NCI-H526 (cell line): ENCODE results near the gene CUBN.

Experiments used
- DNase-seq, 2 experiments: peaks; one replicate each; lab custom pipeline; 2025; lab: John Stamatoyannopoulos, UW

The CUBN gene

GRCh38 chr10:16822726-16823360 lies 306.8 kb downstream of the CUBN start:
- DNase-seq: no peak

- DNase-seq: no peak
These were observed 307.6 kb downstream of the CUBN start for GRCh38 chr10:16822027-16822426.

- no peak for DNase-seq
These were observed 309.2 kb downstream of the CUBN start for GRCh38 chr10:16820421-16820820.

GRCh38 chr10:16820018-16820417 lies 309.6 kb downstream of the CUBN start:
- no peak for DNase-seq

- no peak for DNase-seq
These were observed 310.2 kb downstream of the CUBN start for GRCh38 chr10:16819436-16819835.

GRCh38 chr10:16819026-16819425 lies 310.6 kb downstream of the CUBN start:
- no peak for DNase-seq

- DNase-seq: peak; percentile 97 to 99
These were observed 312.2 kb downstream of the CUBN start, which contains the start of gene RSU1 for GRCh38 chr10:16817125-16818019. Gene RSU1, minus strand, starts transcription at chr10:16817424. Its CDS starts 343 bp downstream, at chr10:16817081.

GRCh38 chr10:16816830-16817124 lies 312.8 kb downstream of the CUBN start:
- no peak for DNase-seq

GRCh38 chr10:16816171-16816570 lies 313.4 kb downstream of the CUBN start:
- DNase-seq: no peak

GRCh38 chr10:16814012-16814411 lies 315.6 kb downstream of the CUBN start:
- DNase-seq: no peak

- no peak for DNase-seq
These were observed 316.9 kb downstream of the CUBN start for GRCh38 chr10:16812676-16813075.

- DNase-seq: no peak
These were observed 317.8 kb downstream of the CUBN start for GRCh38 chr10:16811765-16812164.

GRCh38 chr10:16811292-16811691 lies 318.3 kb downstream of the CUBN start:
- no peak for DNase-seq

- peak in 1 of 2 experiments; percentile 47 for DNase-seq
These were observed 320.4 kb downstream of the CUBN start for GRCh38 chr10:16809074-16809718.

GRCh38 chr10:16804123-16804522 lies 325.5 kb downstream of the CUBN start:
- DNase-seq: no peak

GRCh38 chr10:16803464-16803863 lies 326.1 kb downstream of the CUBN start:
- no peak for DNase-seq

GRCh38 chr10:16799621-16800020 lies 330.0 kb downstream of the CUBN start:
- DNase-seq: no peak

- DNase-seq: no peak
These were observed 331.0 kb downstream of the CUBN start for GRCh38 chr10:16798571-16798970.

GRCh38 chr10:16795410-16796073 lies 334.1 kb downstream of the CUBN start:
- no peak for DNase-seq

- DNase-seq: no peak
These were observed 335.6 kb downstream of the CUBN start for GRCh38 chr10:16794005-16794404.

- no peak for DNase-seq
These were observed 336.9 kb downstream of the CUBN start for GRCh38 chr10:16792675-16793074.

- DNase-seq: no peak
These were observed 339.8 kb downstream of the CUBN start for GRCh38 chr10:16789765-16790164.
